Fibroblast of lung (primary cell): Measurements from ENCODE around the gene CHPF2.

Experiments
- EZH2 ChIP-seq: IDR thresholded peaks from 2 replicates; pipeline ENCODE4 v1.5.1; 2012; ENCODE audit warnings: low read length, control low read depth, mild to moderate bottlenecking; ENCODE audit errors: missing control alignments
- TF ChIP-seq, protein P1 (sequence below), 2 donors: IDR thresholded peaks in 1 of 2; conservative IDR thresholded peaks in 1 of 2; 1 replicate in 1 of 2; 2 replicates in 1 of 2; pipeline ENCODE4 v1.5.1; 2011 to 2012; ENCODE audit warnings: low read length in 2 of 2, control low read depth in 1 of 2, inconsistent platforms in 1 of 2, low read depth in 1 of 2, mild to moderate bottlenecking in 1 of 2

DNA sequence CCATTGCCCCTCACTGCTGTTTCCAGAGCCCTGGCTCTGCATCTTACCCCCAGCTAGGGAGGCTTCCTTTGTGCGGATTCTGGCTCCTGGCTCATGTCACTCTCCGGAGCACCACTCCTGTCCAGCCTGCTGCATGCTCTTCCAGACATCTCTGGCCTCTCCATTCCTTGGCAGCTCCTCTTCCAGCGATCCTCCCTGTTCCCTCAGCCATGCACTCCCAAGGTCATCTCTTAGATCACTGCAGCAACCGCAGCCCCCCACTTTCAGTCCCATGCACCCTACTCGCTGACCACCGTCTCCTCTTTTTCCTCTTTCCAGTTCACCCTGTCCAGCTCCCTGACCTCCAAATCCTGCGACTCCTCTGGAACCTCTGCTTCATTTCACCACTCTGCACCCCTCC is 23.1 kb downstream of the CHPF2 start:
- TF ChIP-seq, protein P1, sequence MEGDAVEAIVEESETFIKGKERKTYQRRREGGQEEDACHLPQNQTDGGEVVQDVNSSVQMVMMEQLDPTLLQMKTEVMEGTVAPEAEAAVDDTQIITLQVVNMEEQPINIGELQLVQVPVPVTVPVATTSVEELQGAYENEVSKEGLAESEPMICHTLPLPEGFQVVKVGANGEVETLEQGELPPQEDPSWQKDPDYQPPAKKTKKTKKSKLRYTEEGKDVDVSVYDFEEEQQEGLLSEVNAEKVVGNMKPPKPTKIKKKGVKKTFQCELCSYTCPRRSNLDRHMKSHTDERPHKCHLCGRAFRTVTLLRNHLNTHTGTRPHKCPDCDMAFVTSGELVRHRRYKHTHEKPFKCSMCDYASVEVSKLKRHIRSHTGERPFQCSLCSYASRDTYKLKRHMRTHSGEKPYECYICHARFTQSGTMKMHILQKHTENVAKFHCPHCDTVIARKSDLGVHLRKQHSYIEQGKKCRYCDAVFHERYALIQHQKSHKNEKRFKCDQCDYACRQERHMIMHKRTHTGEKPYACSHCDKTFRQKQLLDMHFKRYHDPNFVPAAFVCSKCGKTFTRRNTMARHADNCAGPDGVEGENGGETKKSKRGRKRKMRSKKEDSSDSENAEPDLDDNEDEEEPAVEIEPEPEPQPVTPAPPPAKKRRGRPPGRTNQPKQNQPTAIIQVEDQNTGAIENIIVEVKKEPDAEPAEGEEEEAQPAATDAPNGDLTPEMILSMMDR (conservative IDR thresholded peaks at IDR 0.05 in 1 of 2, IDR thresholded peaks at IDR 0.05 in 1 of 2; ENCODE audit: low read depth in 1 of 2, low read length in 2 of 2) = no peak
- no peak for TF ChIP-seq EZH2
